NCI-H460 (cell line): ENCODE results near the gene SMPDL3B. TPM values are rescaled to one million over a fixed set of nuclear protein-coding genes. Genes with fewer than 3 reads are reported as not detected.

Source experiments
- DNase-seq: peaks from one replicate; pipeline ENCODE4 v3.0.0-alpha.2; 2016; ENCODE audit warnings: low read depth; ENCODE audit errors: extremely low read depth
- total RNA-seq: library from RNA; depleted of rRNA; stranded (reverse); fragments of >200 nt; shearing (Covaris generic); gene quantifications from 2 replicates; pipeline ENCODE4 v1.2.3, GENCODE V29; 2014

SMPDL3B gene
- total RNA-seq, 1 experiment from 2014 or later: 0.94 TPM

GRCh38 chr1:27940297-27940696 is 5.5 kb downstream of the SMPDL3B start:
- DNase-seq: no peak

- DNase-seq: no peak
Observed at GRCh38 chr1:27940870-27941560, 6.2 kb downstream of the SMPDL3B start.

- no peak for DNase-seq
Observed at GRCh38 chr1:27941671-27942540, 7.1 kb downstream of the SMPDL3B start.

- DNase-seq: no peak
Observed at GRCh38 chr1:27945020-27945419, 10.2 kb downstream of the SMPDL3B start.

- no peak for DNase-seq
Observed at GRCh38 chr1:27949027-27949426, 14.2 kb downstream of the SMPDL3B start.

GRCh38 chr1:27951396-27951795 is 16.6 kb downstream of the SMPDL3B start:
- DNase-seq: no peak

GRCh38 chr1:27952147-27952546 is 17.3 kb downstream of the SMPDL3B start:
- DNase-seq: no peak

GRCh38 chr1:27954186-27954585 is 19.4 kb downstream of the SMPDL3B start:
- DNase-seq: no peak

GRCh38 chr1:27955076-27955475 is 20.3 kb downstream of the SMPDL3B start:
- no peak for DNase-seq

- no peak for DNase-seq
Observed at GRCh38 chr1:27956761-27957160, 22.0 kb downstream of the SMPDL3B start.

- no peak for DNase-seq
Observed at GRCh38 chr1:27957655-27958054, 22.9 kb downstream of the SMPDL3B start.

- no peak for DNase-seq
Observed at GRCh38 chr1:27958513-27958912, 23.7 kb downstream of the SMPDL3B start.

GRCh38 chr1:27959792-27960603 is 25.2 kb downstream of the SMPDL3B start, which contains the start of gene XKR8:
XKR8 (plus strand) TSS chr1:27959973; CDS start chr1:27960070, 97 bp downstream.
- DNase-seq: peak; percentile 27

GRCh38 chr1:27960762-27961645 is 26.2 kb downstream of the SMPDL3B start:
- DNase-seq: no peak

GRCh38 chr1:27961646-27962221 is 26.9 kb downstream of the SMPDL3B start:
- no peak for DNase-seq

- no peak for DNase-seq
Observed at GRCh38 chr1:27963393-27963792, 28.6 kb downstream of the SMPDL3B start.

GRCh38 chr1:27966402-27967105 is 31.8 kb downstream of the SMPDL3B start:
- DNase-seq: no peak

- no peak for DNase-seq
Observed at GRCh38 chr1:27967106-27967883, 32.5 kb downstream of the SMPDL3B start.
